Stimulated activated CD4-positive, alpha-beta T cell treated with anti-CD3 and anti-CD28 coated beads, Interleukin-12 subunit alpha, Interleukin-12 subunit beta, amount 100 ng/mL, for 48 hours (primary cell): ENCODE data around the gene AP5M1.
"Not testable (repeated sequence)": the region's sequence is repeated elsewhere in the genome, so short reads cannot be mapped to it uniquely, and the experiment has no call there.

Source experiments
- DNase-seq, 3 donors: peaks; one replicate each; pipeline ENCODE4 v3.0.0-alpha.2; 2020; ENCODE audit warnings: low read depth in 2 of 3, low spot score in 1 of 3

AP5M1 gene

GRCh38 chr14:57290751-57291150 lies 22.0 kb downstream of the AP5M1 start:
- DNase-seq, result no peak

- no peak for DNase-seq
Measured at GRCh38 chr14:57291692-57292647, 23.2 kb downstream of the AP5M1 start.

GRCh38 chr14:57293866-57294837 lies 25.4 kb downstream of the AP5M1 start:
- no peak for DNase-seq

- no peak for DNase-seq
Measured at GRCh38 chr14:57295239-57295638, 26.5 kb downstream of the AP5M1 start.

GRCh38 chr14:57297852-57298251 lies 29.1 kb downstream of the AP5M1 start:
- no peak for DNase-seq

GRCh38 chr14:57299511-57299910 lies 30.7 kb downstream of the AP5M1 start:
- DNase-seq, result no peak

- DNase-seq, result no peak
Measured at GRCh38 chr14:57302883-57303282, 34.1 kb downstream of the AP5M1 start.

- DNase-seq, result no peak
Measured at GRCh38 chr14:57314396-57315089, 45.8 kb downstream of the AP5M1 start.

- DNase-seq, result peak; percentile 44 to 81 (median 58)
Measured at GRCh38 chr14:57317248-57317833, 48.6 kb downstream of the AP5M1 start.

- DNase-seq, result no peak
Measured at GRCh38 chr14:57319636-57320192, 50.9 kb downstream of the AP5M1 start.

GRCh38 chr14:57323721-57324120 lies 55.0 kb downstream of the AP5M1 start:
- no peak for DNase-seq

GRCh38 chr14:57326253-57326652 lies 57.5 kb downstream of the AP5M1 start:
- no peak for DNase-seq

GRCh38 chr14:57329833-57330232 lies 61.1 kb downstream of the AP5M1 start:
- no peak for DNase-seq

GRCh38 chr14:57332475-57332874 lies 63.7 kb downstream of the AP5M1 start:
- DNase-seq, result not testable (repeated sequence)

GRCh38 chr14:57333726-57334125 lies 65.0 kb downstream of the AP5M1 start:
- not testable (repeated sequence) for DNase-seq

GRCh38 chr14:57343545-57344297 lies 75.0 kb downstream of the AP5M1 start:
- DNase-seq, result not testable (repeated sequence)

GRCh38 chr14:57345106-57345505 lies 76.3 kb downstream of the AP5M1 start:
- DNase-seq, result no peak

GRCh38 chr14:57346741-57347140 lies 78.0 kb downstream of the AP5M1 start:
- DNase-seq, result no peak
